K562 (cell line): ENCODE data around the gene POLR2L. TPM values are rescaled to one million over a fixed set of nuclear protein-coding genes. Genes with fewer than 3 reads are reported as not detected.

ENCODE experiments used
- BCL6 ChIP-seq: fragments of 250-450 bp; sonication (Bioruptor Pico); IDR thresholded peaks from 2 replicates; pipeline ENCODE4 v1.4.0; 2020
- DACH1 ChIP-seq: fragments of 450-650 bp; IDR thresholded peaks from 2 replicates; pipeline ENCODE4 v1.6.1; 2018; ENCODE audit not compliant: partially characterized antibody
- ERF ChIP-seq: fragments of 450-650 bp; formaldehyde crosslinking; IDR thresholded peaks from 2 replicates; pipeline ENCODE4 v1.4.0; 2020; ENCODE audit warnings: mild to moderate bottlenecking, mixed read lengths
- FOXA3 ChIP-seq, 2 experiments: fragments of 450-650 bp in 1 of 2; sonication (generic) in 1 of 2; formaldehyde crosslinking; IDR thresholded peaks in 1 of 2; conservative IDR thresholded peaks in 1 of 2; 2 replicates each; pipeline versions ENCODE4 v1.4.0 to v1.8.0; 2020 to 2022; ENCODE audit warnings: mild to moderate bottlenecking in 2 of 2, missing genetic modification reagents in 1 of 2
- GABPA ChIP-seq: fragments of 200-800 bp; sonication (Bioruptor generic); conservative IDR thresholded peaks from 2 replicates; pipeline ENCODE4 v1.6.1; 2016; ENCODE audit warnings: low read depth, missing genetic modification characterization, missing compliant biosample characterization
- GABPB1 ChIP-seq: sonication (generic); formaldehyde crosslinking; IDR thresholded peaks from 2 replicates; pipeline ENCODE4 v1.8.0; 2022; ENCODE audit warnings: mild to moderate bottlenecking, missing genetic modification reagents
- IRF1 ChIP-seq: sonication (generic); formaldehyde crosslinking; IDR thresholded peaks from 2 replicates; pipeline ENCODE4 v1.8.0; 2022; ENCODE audit warnings: missing genetic modification reagents, mild to moderate bottlenecking, borderline replicate concordance
- MXD1 ChIP-seq: fragments of 250-450 bp; sonication (Bioruptor Pico); IDR thresholded peaks from 2 replicates; pipeline ENCODE4 v1.8.0; 2021; ENCODE audit warnings: borderline replicate concordance, mild to moderate bottlenecking, moderate library complexity; ENCODE audit not compliant: poor library complexity, severe bottlenecking
- NCOA4 ChIP-seq: fragments of 450-650 bp; IDR thresholded peaks from 2 replicates; pipeline ENCODE4 v1.6.1; 2018; ENCODE audit warnings: mild to moderate bottlenecking; ENCODE audit not compliant: partially characterized antibody
- NFE2 ChIP-seq: IDR thresholded peaks from 2 replicates; pipeline ENCODE4 v1.6.1; 2014; ENCODE audit warnings: antibody characterized with exemption, low read depth
- SMAD2 ChIP-seq: fragments of 150-350 bp; IDR thresholded peaks from 2 replicates; pipeline ENCODE4 v1.6.1; 2014; ENCODE audit warnings: low read depth, mild to moderate bottlenecking, low read length
- TBP ChIP-seq: optimal IDR thresholded peaks from 2 replicates; pipeline ENCODE3; 2011; ENCODE audit warnings: low read depth, low read length, improper control_type of control experiment
- TEAD4 ChIP-seq, 2 experiments: sonication (generic) in 1 of 2; formaldehyde crosslinking in 1 of 2; IDR thresholded peaks; 2 replicates each; pipeline versions ENCODE4 v1.6.1 to v1.8.0; 2012 to 2022; ENCODE audit warnings: borderline replicate concordance in 1 of 2, inconsistent platforms in 1 of 2, low read length in 1 of 2, mild to moderate bottlenecking in 1 of 2, missing genetic modification reagents in 1 of 2
- ZKSCAN1 ChIP-seq: fragments of 150-350 bp; IDR thresholded peaks from 2 replicates; pipeline ENCODE4 v1.6.1; 2016; ENCODE audit warnings: low read depth, low read length
- ZNF12 ChIP-seq: sonication (generic); formaldehyde crosslinking; IDR thresholded peaks from 2 replicates; pipeline ENCODE4 v1.4.0; 2020; ENCODE audit warnings: mild to moderate bottlenecking, missing genetic modification reagents
- ZNF408 ChIP-seq: fragments of 250-450 bp; sonication (Bioruptor Pico); IDR thresholded peaks from 2 replicates; pipeline ENCODE4 v1.4.0; 2020; ENCODE audit warnings: low read depth, mild to moderate bottlenecking, moderate library complexity
- ZNF41 ChIP-seq: fragments of 250-450 bp; sonication (Bioruptor Pico); conservative IDR thresholded peaks from 2 replicates; pipeline ENCODE4 v1.4.0; 2020; ENCODE audit warnings: mild to moderate bottlenecking
- polyA plus RNA-seq, 8 experiments: library from polyadenylated mRNA; depleted of rRNA in 4 of 8; stranded (reverse) in 5 of 8; unstranded in 3 of 8; fragments of >200 nt; fragmentation: Nextera tagmentation in 2 of 8; fragmentation: Illumina TruSeq in 1 of 8; extraction: Ambion mirVana in 2 of 8; extraction: Trizol in 1 of 8; gene quantifications; 2 replicates each; pipeline versions ENCODE4 v1.2.1 to v1.2.3, GENCODE V29; 2011 to 2014; ENCODE audit warnings: inconsistent platforms in 1 of 8, missing spikeins in 1 of 8
- total RNA-seq, 7 experiments: library from RNA; depleted of rRNA in 6 of 7; stranded (reverse); fragments of >200 nt in 6 of 7; fragmentation: Illumina TruSeq in 2 of 7; extraction: Trizol in 2 of 7; gene quantifications; 2 replicates each; pipeline versions ENCODE4 v1.2.1 to v1.2.3, GENCODE V29; 2011 to 2021; ENCODE audit warnings: low replicate concordance in 1 of 7
- TF ChIP-seq, protein P1 (sequence below), 2 experiments: fragments of 450-650 bp; formaldehyde crosslinking in 1 of 2; IDR thresholded peaks; 2 replicates each; pipeline versions ENCODE4 v1.4.0 to v1.6.1; 2014 to 2020; ENCODE audit warnings: mild to moderate bottlenecking in 2 of 2, borderline replicate concordance in 1 of 2, low read depth in 1 of 2

POLR2L gene
- total and polyA plus RNA-seq, 9 of the 15 experiments (the other 6 are each of a cell fraction or from before 2014, with no cell fraction given), result 38.3 to 688 (median 108) TPM

DNA sequence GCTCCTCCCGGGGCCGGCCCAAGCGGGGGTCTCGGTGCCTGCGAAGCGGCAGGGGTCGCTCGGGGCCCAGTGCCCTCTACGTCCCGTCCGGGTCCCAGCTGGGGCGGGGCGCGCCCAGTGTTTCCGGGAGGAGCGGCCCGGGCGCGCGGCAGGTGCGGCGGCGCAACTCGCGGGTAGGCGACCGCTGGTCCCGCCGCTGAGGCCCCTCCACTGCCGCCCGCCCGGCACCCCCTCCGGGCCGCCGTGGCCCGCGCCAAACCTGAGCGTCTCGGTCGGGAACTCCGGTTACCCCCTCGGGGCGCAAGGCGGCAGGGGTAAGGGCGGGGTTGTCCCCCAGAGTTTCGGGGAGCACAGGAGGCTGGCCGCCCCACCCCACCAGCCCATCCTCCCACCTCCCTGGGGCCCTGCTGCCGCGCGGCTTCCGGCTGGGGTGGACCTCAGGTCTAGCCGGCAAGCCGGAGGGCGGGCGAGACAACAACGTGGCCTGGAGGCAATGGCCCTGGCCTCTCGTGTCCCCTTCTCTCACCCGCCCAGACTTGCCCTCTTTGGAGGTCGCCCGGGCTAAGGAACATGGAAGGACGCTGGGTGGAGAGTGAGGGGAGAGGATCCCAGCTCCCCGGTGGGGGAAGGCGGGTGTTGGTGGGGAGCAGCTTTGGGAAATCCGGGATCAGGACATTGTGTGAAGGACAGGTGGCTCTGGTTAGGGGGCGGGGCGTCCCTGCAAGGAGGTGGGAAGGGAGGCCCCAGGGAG is 15.0 kb downstream of the POLR2L start (continued):
- TF ChIP-seq MXD1 (CRISPR knock-in tag) (no peak), NFE2 (no peak), DACH1 (no peak), ZNF408 (CRISPR knock-in tag) (no peak), SMAD2 (no peak), ERF (CRISPR knock-in tag) (0 out of 2 replicates have a peak, but pooled peaks have one; percentile 38), NCOA4 (no peak), TEAD4 (IDR thresholded peaks at IDR 0.05; ENCODE audit: low read length) (no peak), TEAD4 (CRISPR knock-in tag; IDR thresholded peaks at IDR 0.05; ENCODE audit: borderline replicate concordance) (no peak), GABPA (peak; percentile 77), ZNF41 (no peak), IRF1 (CRISPR knock-in tag) (no peak), BCL6 (no peak), ZNF12 (CRISPR knock-in tag) (no peak; the same call in 1 of the 2 replicates), ZKSCAN1 (no peak), FOXA3 (CRISPR knock-in tag; conservative IDR thresholded peaks at IDR 0.05 in 1 of 2, IDR thresholded peaks at IDR 0.05 in 1 of 2) (no peak; a peak in 1 of 4 replicates), TBP (no peak), GABPB1 (CRISPR knock-in tag) (no peak)
- TF ChIP-seq, protein P1, sequence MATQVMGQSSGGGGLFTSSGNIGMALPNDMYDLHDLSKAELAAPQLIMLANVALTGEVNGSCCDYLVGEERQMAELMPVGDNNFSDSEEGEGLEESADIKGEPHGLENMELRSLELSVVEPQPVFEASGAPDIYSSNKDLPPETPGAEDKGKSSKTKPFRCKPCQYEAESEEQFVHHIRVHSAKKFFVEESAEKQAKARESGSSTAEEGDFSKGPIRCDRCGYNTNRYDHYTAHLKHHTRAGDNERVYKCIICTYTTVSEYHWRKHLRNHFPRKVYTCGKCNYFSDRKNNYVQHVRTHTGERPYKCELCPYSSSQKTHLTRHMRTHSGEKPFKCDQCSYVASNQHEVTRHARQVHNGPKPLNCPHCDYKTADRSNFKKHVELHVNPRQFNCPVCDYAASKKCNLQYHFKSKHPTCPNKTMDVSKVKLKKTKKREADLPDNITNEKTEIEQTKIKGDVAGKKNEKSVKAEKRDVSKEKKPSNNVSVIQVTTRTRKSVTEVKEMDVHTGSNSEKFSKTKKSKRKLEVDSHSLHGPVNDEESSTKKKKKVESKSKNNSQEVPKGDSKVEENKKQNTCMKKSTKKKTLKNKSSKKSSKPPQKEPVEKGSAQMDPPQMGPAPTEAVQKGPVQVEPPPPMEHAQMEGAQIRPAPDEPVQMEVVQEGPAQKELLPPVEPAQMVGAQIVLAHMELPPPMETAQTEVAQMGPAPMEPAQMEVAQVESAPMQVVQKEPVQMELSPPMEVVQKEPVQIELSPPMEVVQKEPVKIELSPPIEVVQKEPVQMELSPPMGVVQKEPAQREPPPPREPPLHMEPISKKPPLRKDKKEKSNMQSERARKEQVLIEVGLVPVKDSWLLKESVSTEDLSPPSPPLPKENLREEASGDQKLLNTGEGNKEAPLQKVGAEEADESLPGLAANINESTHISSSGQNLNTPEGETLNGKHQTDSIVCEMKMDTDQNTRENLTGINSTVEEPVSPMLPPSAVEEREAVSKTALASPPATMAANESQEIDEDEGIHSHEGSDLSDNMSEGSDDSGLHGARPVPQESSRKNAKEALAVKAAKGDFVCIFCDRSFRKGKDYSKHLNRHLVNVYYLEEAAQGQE (IDR thresholded peaks at IDR 0.05; ENCODE audit: borderline replicate concordance), result no peak
- TF ChIP-seq, protein P1 (CRISPR knock-in tag; IDR thresholded peaks at IDR 0.05; ENCODE audit: low read depth), result peak; percentile 24; the same call in 1 of the 2 replicates
